SK-N-SH (cell line): ENCODE results near the gene SNN. TPM values are rescaled to one million over a fixed set of nuclear protein-coding genes. Genes with fewer than 3 reads are reported as not detected.
A peak's percentile ranks its signal among the peaks of the same experiment; 100 is the strongest.

Source experiments
- CTCF ChIA-PET: fragments of 300-600, 350-600 bp; formaldehyde crosslinking; extraction: SDS; loops from one replicate; lab custom pipeline; 2021; lab: Yijun Ruan, JAX
- POLR2A ChIA-PET: fragments of 350-600 bp; sonication (Branson Sonifier 250); formaldehyde crosslinking; extraction: SDS; loops from one replicate; lab custom pipeline; 2020; ENCODE audit warnings: antibody characterized with exemption, inconsistent platforms; lab: Yijun Ruan, JAX
- DNase-seq: peaks from one replicate; pipeline ENCODE4 v3.0.0; 2012
- H2AFZ ChIP-seq: fragments of 200-600 bp; sonication (generic); 2 replicates; pipeline ENCODE4 v1.8.1; 2016; ENCODE audit warnings: antibody characterized with exemption, mild to moderate bottlenecking, low read depth
- H3F3A ChIP-seq: fragments of 200-600 bp; sonication (generic); replicated peaks from 2 replicates; pipeline ENCODE3; 2016; ENCODE audit warnings: antibody characterized with exemption, mild to moderate bottlenecking; ENCODE audit not compliant: insufficient read depth
- H3K27ac ChIP-seq, 2 experiments: fragments of 200-500 bp in 1 of 2; fragments of 200-600 bp in 1 of 2; sonication (Bioruptor generic) in 1 of 2; sonication (generic), shearing (Covaris generic) in 1 of 2; 2 replicates each; pipeline versions ENCODE4 v1.5.1 to v1.6.1; 2014 to 2016; ENCODE audit warnings: low read depth in 2 of 2, inconsistent platforms in 1 of 2, low read length in 1 of 2, mild to moderate bottlenecking in 1 of 2, mixed read lengths in 1 of 2
- H3K27me3 ChIP-seq: fragments of 200-600 bp; sonication (generic), shearing (Covaris generic); 2 replicates; pipeline ENCODE4 v1.6.1; 2016; ENCODE audit warnings: mixed run types; ENCODE audit not compliant: insufficient read depth
- H3K36me3 ChIP-seq, 2 experiments: fragments of 200-500 bp in 1 of 2; fragments of 200-600 bp in 1 of 2; sonication (Bioruptor generic) in 1 of 2; sonication (generic) in 1 of 2; replicated peaks in 1 of 2; 2 replicates each; pipeline versions ENCODE3 to v1.5.1; 2014 to 2016; ENCODE audit warnings: low read length in 1 of 2, mild to moderate bottlenecking in 1 of 2; ENCODE audit not compliant: insufficient read depth in 2 of 2, control insufficient read depth in 1 of 2
- H3K4me1 ChIP-seq, 2 experiments: fragments of 200-500 bp in 1 of 2; fragments of 200-600 bp in 1 of 2; sonication (Bioruptor generic) in 1 of 2; sonication (generic), shearing (Covaris generic) in 1 of 2; 2 replicates each; pipeline versions ENCODE4 v1.5.1 to v1.6.1; 2014 to 2016; ENCODE audit warnings: low read depth in 1 of 2, low read length in 1 of 2, mixed run types in 1 of 2; ENCODE audit not compliant: insufficient read depth in 2 of 2, control insufficient read depth in 1 of 2
- H3K4me2 ChIP-seq: fragments of 200-600 bp; sonication (generic), shearing (Covaris generic); 2 replicates; pipeline ENCODE4 v1.6.1; 2017; ENCODE audit warnings: mixed run types
- H3K4me3 ChIP-seq, 2 experiments: fragments of 200-500 bp in 1 of 2; fragments of 200-600 bp in 1 of 2; sonication (Bioruptor generic) in 1 of 2; sonication (generic), shearing (Covaris generic) in 1 of 2; 2 replicates each; pipeline versions ENCODE4 v1.5.1 to v1.8.1; 2014 to 2016; ENCODE audit warnings: low read depth in 2 of 2, inconsistent platforms in 1 of 2, low read length in 1 of 2, mild to moderate bottlenecking in 1 of 2, mixed read lengths in 1 of 2, moderate library complexity in 1 of 2
- H3K79me2 ChIP-seq: fragments of 200-600 bp; sonication (generic); 2 replicates; pipeline ENCODE4 v1.8.1; 2017; ENCODE audit warnings: mild to moderate bottlenecking; ENCODE audit not compliant: insufficient read depth
- H3K9ac ChIP-seq: fragments of 200-600 bp; sonication (generic); 2 replicates; pipeline ENCODE4 v1.6.1; 2017; ENCODE audit warnings: mixed run types
- H3K9me2 ChIP-seq: fragments of 200-600 bp; sonication (generic); 2 replicates; pipeline ENCODE4 v1.6.1; 2017; ENCODE audit warnings: mixed run types
- H3K9me3 ChIP-seq: fragments of 200-600 bp; sonication (generic); 2 replicates; pipeline ENCODE4 v1.6.1; 2017; ENCODE audit warnings: mixed run types, mild to moderate bottlenecking, moderate library complexity
- H4K20me1 ChIP-seq: fragments of 200-600 bp; sonication (generic); 2 replicates; pipeline ENCODE4 v1.6.1; 2017; ENCODE audit warnings: mild to moderate bottlenecking, mixed run types; ENCODE audit not compliant: insufficient read depth
- CHD2 ChIP-seq: fragments of 150-350 bp; IDR thresholded peaks from 2 replicates; pipeline ENCODE4 v1.6.1; 2018; ENCODE audit warnings: low read length; ENCODE audit not compliant: partially characterized antibody
- FOXJ3 ChIP-seq: sonication (generic); formaldehyde crosslinking; IDR thresholded peaks from 2 replicates; pipeline ENCODE4 v1.5.1; 2020; ENCODE audit warnings: mild to moderate bottlenecking, missing genetic modification reagents
- GABPA ChIP-seq: IDR thresholded peaks from 2 replicates; pipeline ENCODE4 v1.4.0; 2012; ENCODE audit warnings: low read depth, mild to moderate bottlenecking
- GATA2 ChIP-seq: sonication (generic); formaldehyde crosslinking; IDR thresholded peaks from 2 replicates; pipeline ENCODE4 v1.5.0; 2020; ENCODE audit warnings: mild to moderate bottlenecking, missing genetic modification reagents
- JUND ChIP-seq: IDR thresholded peaks from 2 replicates; pipeline ENCODE4 v1.4.0; 2012
- MEF2A ChIP-seq: IDR thresholded peaks from 2 replicates; pipeline ENCODE4 v1.4.0; 2012; ENCODE audit warnings: low read depth, borderline replicate concordance
- NFIC ChIP-seq: IDR thresholded peaks from 2 replicates; pipeline ENCODE4 v1.4.0; 2012; ENCODE audit warnings: borderline replicate concordance
- POLR2AphosphoS5 ChIP-seq: IDR thresholded peaks from 2 replicates; pipeline ENCODE4 v1.6.1; 2012; ENCODE audit warnings: low read depth, low read length
- RAD21 ChIP-seq: IDR thresholded peaks from 2 replicates; pipeline ENCODE4 v1.6.1; 2012; ENCODE audit warnings: mild to moderate bottlenecking, low read length
- RCOR1 ChIP-seq: fragments of 150-350 bp; IDR thresholded peaks from 2 replicates; pipeline ENCODE4 v1.6.1; 2017; ENCODE audit warnings: antibody characterized with exemption, low read length
- SMC3 ChIP-seq: IDR thresholded peaks from 2 replicates; pipeline ENCODE4 v1.6.1; 2012; ENCODE audit warnings: low read depth, low read length, improper control_type of control experiment
- WGBS: methylation state at CpG from one replicate; pipeline ENCODE4 v1.1.6; 2017; ENCODE audit warnings: low lambda C conversion rate; 5-methylcytosine and 5-hydroxymethylcytosine counted together
- polyA plus RNA-seq, 3 experiments: library from polyadenylated mRNA; depleted of rRNA; stranded (reverse); fragments of >200 nt; gene quantifications; 2 replicates each; pipeline ENCODE4 v1.2.3, GENCODE V29; 2012
- TF ChIP-seq, protein P1 (sequence below): IDR thresholded peaks from 2 replicates; pipeline ENCODE4 v1.4.0; 2012; ENCODE audit warnings: low read depth, borderline replicate concordance
- TF ChIP-seq, protein P2 (sequence below): fragments of 150-350 bp; IDR thresholded peaks from 2 replicates; pipeline ENCODE4 v1.6.1; 2016; ENCODE audit warnings: mild to moderate bottlenecking, low read depth, low read length
- TF ChIP-seq, protein P3 (sequence below): fragments of 150-350 bp; IDR thresholded peaks from 2 replicates; pipeline ENCODE4 v1.6.1; 2017; ENCODE audit warnings: antibody characterized with exemption, low read length, low read depth, borderline replicate concordance

SNN gene
- polyA plus RNA-seq, 1 of the 3 experiments (the other 2 are of a cell fraction) = 15.4 TPM

DNA sequence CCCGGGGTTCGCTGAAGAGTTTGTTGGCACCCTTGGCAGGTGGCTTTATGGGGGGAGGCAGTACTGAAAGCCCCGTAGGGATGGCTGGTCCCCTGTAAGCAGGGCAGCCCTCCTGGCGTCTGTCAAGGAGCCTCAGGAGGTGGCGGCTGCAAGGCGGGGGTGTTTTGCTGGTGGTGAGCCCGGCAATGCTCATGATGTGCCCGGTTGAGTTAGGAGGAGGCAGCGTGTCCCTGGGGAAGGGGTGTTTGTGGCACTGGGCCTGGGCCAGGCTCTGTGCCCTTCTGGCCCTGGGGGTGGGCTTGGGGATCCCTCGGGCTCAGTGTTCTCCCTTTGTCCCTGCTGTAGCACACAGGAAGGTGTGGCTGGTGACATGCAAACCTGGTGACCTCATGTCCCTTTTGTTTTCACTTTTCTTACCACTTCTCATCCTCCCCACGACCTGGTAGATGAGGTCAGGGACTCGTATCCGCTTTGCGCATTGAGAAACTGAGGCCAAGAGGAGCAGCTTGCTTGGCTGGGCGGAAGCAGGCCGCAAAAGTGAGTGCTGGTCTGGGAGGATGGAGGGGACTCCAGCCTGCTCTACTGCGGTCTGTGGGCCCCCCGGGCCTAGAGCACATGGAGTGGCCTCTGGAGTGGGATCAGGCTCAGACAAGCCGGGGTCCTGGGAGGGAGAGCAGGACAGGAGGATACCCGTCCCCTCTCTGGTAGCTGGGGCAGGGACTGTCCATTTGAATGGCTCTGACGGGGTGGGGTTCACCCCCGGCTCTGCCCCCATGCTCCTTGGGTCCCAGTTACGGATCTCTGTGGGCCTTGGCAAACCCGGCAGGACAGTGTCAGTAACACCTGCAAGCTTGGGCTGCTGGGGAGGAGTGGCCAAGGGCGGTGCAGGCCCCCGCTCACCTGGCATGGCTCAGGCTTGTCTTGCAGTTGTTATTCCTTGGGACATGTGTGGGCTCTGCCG lies 2.2 kb downstream of the SNN start:
- Histone ChIP-seq H4K20me1 (peaks cover 50% of the 10 kb centered on the region), H3K4me1 (peaks cover 0 to 23% of the 10 kb centered on the region in 2 experiments; a peak in 1 of 4 replicates), H3K4me2 (peak overlapping the region; percentile 90; the same call in 1 of the 2 replicates), H3K27me3 (no peaks in the 10 kb centered on the region), H3K9me2 (no peaks in the 10 kb centered on the region), H3K79me2 (peaks cover 12% of the 10 kb centered on the region), H2AFZ (no peak overlapping the region), H3F3A (peaks cover 12% of the 10 kb centered on the region), H3K27ac (no peak overlapping the region; a peak in 1 of 4 replicates), H3K4me3 (no peak overlapping the region), H3K36me3 (no peaks in the 10 kb centered on the region), H3K9me3 (no peaks in the 10 kb centered on the region), H3K9ac (no peak overlapping the region)
- CTCF ChIA-PET = interaction anchor here (1.1 kb wide), 1 partner anchor 8 kb away, joined by 3 read pairs; no protein-coding TSS in a partner anchor
- POLR2A ChIA-PET = no interaction called here
- DNase-seq = no peak
- WGBS = 92% methylated on average over 16 of the region's 27 CpGs
- no peak for TF ChIP-seq NFIC
- TF ChIP-seq POLR2AphosphoS5 = no peak
- TF ChIP-seq, protein P1, sequence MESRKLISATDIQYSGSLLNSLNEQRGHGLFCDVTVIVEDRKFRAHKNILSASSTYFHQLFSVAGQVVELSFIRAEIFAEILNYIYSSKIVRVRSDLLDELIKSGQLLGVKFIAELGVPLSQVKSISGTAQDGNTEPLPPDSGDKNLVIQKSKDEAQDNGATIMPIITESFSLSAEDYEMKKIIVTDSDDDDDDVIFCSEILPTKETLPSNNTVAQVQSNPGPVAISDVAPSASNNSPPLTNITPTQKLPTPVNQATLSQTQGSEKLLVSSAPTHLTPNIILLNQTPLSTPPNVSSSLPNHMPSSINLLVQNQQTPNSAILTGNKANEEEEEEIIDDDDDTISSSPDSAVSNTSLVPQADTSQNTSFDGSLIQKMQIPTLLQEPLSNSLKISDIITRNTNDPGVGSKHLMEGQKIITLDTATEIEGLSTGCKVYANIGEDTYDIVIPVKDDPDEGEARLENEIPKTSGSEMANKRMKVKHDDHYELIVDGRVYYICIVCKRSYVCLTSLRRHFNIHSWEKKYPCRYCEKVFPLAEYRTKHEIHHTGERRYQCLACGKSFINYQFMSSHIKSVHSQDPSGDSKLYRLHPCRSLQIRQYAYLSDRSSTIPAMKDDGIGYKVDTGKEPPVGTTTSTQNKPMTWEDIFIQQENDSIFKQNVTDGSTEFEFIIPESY = no peak
- TF ChIP-seq GATA2 (CRISPR knock-in tag) = no peak
- no peak for TF ChIP-seq JUND
- TF ChIP-seq CHD2 = no peak
- TF ChIP-seq RCOR1 = no peak
- TF ChIP-seq, protein P2, sequence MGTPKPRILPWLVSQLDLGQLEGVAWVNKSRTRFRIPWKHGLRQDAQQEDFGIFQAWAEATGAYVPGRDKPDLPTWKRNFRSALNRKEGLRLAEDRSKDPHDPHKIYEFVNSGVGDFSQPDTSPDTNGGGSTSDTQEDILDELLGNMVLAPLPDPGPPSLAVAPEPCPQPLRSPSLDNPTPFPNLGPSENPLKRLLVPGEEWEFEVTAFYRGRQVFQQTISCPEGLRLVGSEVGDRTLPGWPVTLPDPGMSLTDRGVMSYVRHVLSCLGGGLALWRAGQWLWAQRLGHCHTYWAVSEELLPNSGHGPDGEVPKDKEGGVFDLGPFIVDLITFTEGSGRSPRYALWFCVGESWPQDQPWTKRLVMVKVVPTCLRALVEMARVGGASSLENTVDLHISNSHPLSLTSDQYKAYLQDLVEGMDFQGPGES = no peak
- TF ChIP-seq SMC3 = no peak
- TF ChIP-seq, protein P3, sequence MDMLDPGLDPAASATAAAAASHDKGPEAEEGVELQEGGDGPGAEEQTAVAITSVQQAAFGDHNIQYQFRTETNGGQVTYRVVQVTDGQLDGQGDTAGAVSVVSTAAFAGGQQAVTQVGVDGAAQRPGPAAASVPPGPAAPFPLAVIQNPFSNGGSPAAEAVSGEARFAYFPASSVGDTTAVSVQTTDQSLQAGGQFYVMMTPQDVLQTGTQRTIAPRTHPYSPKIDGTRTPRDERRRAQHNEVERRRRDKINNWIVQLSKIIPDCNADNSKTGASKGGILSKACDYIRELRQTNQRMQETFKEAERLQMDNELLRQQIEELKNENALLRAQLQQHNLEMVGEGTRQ = no peak

DNA sequence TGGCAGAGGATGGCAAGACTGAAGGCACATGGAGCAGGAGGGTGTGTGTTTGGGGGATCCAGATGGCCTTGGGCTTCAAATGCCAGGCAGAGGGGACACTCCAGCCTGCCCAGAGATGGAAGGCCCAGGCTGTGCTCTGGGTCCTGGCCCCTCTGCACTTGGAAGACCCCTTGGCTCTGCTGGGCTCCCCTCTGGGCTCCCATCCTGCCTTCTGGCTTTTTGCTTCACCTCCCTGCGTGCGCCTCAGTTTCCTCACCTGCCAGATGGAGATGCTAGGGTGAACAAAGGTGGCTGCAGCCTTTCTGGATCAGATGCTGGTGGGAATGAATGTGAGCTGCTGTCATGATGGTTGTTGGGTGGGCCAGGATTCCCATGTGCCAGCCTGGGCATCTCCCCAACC lies 3.0 kb downstream of the SNN start:
- Histone ChIP-seq H3F3A (peaks cover 12% of the 10 kb centered on the region), H3K9me3 (no peaks in the 10 kb centered on the region), H3K27me3 (no peaks in the 10 kb centered on the region), H3K4me1 (peaks cover 0 to 23% of the 10 kb centered on the region in 2 experiments; a peak in 1 of 4 replicates), H4K20me1 (peaks cover 57% of the 10 kb centered on the region), H2AFZ (no peak overlapping the region), H3K4me3 (no peak overlapping the region), H3K36me3 (peaks cover 0 to 5% of the 10 kb centered on the region in 2 experiments), H3K79me2 (peaks cover 12% of the 10 kb centered on the region), H3K9me2 (no peaks in the 10 kb centered on the region), H3K9ac (no peak overlapping the region), H3K27ac (no peak overlapping the region; a peak in 1 of 4 replicates), H3K4me2 (no peak overlapping the region)
- 90% methylated on average over 2 of the region's 2 CpGs for WGBS
- DNase-seq = no peak
- no peak for TF ChIP-seq RAD21
- TF ChIP-seq MEF2A = no peak
- TF ChIP-seq GABPA = no peak
- no peak for TF ChIP-seq FOXJ3 (CRISPR knock-in tag)
- CTCF ChIA-PET = no interaction called here
- POLR2A ChIA-PET = no interaction called here
